ENCODE data around the gene MYO18B. TPM values are rescaled to one million over a fixed set of nuclear protein-coding genes. Genes with fewer than 3 reads are reported as not detected.

Gene MYO18B
- total RNA-seq, 1 donor from 2014 or later, result 144 TPM

DNA sequence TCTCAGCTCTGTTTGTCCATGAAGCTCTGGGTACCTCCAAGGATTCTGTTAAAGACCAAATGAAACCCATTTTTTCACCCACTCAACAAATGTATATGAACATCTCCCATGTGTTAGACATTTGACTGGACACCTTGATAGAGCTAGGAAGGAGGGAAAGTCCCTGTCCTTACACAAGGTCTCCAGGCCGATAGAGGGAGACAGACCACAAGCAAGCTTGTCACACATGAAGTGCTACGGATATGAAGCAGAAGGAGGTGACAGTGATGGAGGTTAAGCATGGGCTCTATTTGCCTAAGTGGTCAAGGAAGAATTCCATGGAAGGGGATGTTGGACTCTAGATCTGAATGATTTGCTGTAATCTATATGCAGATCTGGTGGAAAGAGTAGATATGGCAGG lies 138.5 kb downstream of the MYO18B start:
- peaks cover 0 to 5% (median 0%) of the 10 kb centered on the region in 3 donors for H3K27me3 ChIP-seq (ENCODE audit: control insufficient read depth in 3 of 3, insufficient read depth in 3 of 3, low read length in 3 of 3)
- H3K4me3 ChIP-seq (ENCODE audit: low read length in 3 of 3), result no peak overlapping the region
- no peaks in the 10 kb centered on the region for H3K9me3 ChIP-seq (ENCODE audit: control insufficient read depth in 3 of 3, low read length in 3 of 3)
- H3K9ac ChIP-seq (ENCODE audit: low read depth in 1 of 3, low read length in 3 of 3), result no peak overlapping the region
- peaks cover 30 to 48% (median 41%) of the 10 kb centered on the region in 3 donors for H3K36me3 ChIP-seq (ENCODE audit: control insufficient read depth in 3 of 3, insufficient read depth in 3 of 3, low read length in 3 of 3)
- H3K27ac ChIP-seq (ENCODE audit: low read depth, low read length), result no peak overlapping the region
- H3K4me1 ChIP-seq (ENCODE audit: control insufficient read depth in 3 of 3, insufficient read depth in 3 of 3, low read length in 3 of 3), result no peaks in the 10 kb centered on the region

DNA sequence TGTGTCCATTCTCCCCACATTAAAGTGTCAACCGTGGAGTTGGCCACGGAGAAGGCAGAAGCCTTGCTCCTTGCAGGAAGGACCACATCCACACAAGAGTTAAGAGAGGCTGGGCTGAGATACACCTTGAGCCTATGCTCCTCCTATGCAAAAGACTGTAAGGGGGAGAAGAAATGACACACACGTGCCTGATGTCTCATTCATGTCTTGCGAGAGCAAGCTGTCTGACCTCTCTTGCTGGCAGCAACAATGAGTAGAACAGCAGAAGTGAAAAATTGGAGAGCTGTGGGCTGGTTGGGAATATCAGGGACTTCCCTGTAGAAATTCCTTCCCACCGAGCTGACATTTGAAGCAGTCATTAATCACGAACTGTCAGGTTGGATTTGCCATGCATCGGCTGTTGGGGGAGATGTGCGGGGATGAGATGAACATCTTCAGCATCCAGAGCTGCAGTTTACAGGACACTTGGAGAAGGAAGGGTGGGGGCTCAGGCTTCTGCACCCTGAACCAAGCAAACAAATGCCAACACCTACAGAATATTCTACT lies 139.3 kb downstream of the MYO18B start:
- peaks cover 0 to under 1% (median 0%) of the 10 kb centered on the region in 3 donors for H3K27me3 ChIP-seq (ENCODE audit: control insufficient read depth in 3 of 3, insufficient read depth in 3 of 3, low read length in 3 of 3)
- H3K27ac ChIP-seq (ENCODE audit: low read depth, low read length), result no peak overlapping the region
- H3K9ac ChIP-seq (ENCODE audit: low read depth in 1 of 3, low read length in 3 of 3), result no peak overlapping the region
- H3K9me3 ChIP-seq (ENCODE audit: control insufficient read depth in 3 of 3, low read length in 3 of 3), result no peaks in the 10 kb centered on the region
- no peaks in the 10 kb centered on the region for H3K4me1 ChIP-seq (ENCODE audit: control insufficient read depth in 3 of 3, insufficient read depth in 3 of 3, low read length in 3 of 3)
- H3K36me3 ChIP-seq (ENCODE audit: control insufficient read depth in 3 of 3, insufficient read depth in 3 of 3, low read length in 3 of 3), result peaks cover 27 to 44% (median 37%) of the 10 kb centered on the region in 3 donors
- H3K4me3 ChIP-seq (ENCODE audit: low read length in 3 of 3), result no peak overlapping the region

DNA sequence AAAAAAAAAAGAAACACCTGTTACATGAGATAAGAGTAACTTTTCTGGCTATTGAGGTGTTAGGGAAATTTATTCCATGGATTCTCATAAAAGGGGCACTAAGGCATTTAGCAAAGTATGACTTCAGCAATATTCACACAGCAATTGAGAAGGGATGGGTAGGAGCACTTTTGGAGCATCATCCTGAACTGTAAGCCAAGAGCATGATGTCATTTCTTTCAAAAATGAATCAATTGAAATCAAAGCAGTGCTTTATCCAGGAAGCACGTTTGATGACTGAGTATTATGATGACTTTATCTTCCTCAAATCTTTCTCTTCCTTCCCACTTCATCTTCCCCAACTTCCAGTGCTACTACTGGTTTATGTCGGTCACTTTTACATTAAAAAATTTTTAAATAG lies 140.4 kb downstream of the MYO18B start:
- Histone ChIP-seq H3K27me3 (ENCODE audit: control insufficient read depth in 3 of 3, insufficient read depth in 3 of 3, low read length in 3 of 3) (no peaks in the 10 kb centered on the region), H3K36me3 (ENCODE audit: control insufficient read depth in 3 of 3, insufficient read depth in 3 of 3, low read length in 3 of 3) (peaks cover 23 to 39% (median 33%) of the 10 kb centered on the region in 3 donors), H3K9me3 (ENCODE audit: control insufficient read depth in 3 of 3, low read length in 3 of 3) (no peaks in the 10 kb centered on the region)

DNA sequence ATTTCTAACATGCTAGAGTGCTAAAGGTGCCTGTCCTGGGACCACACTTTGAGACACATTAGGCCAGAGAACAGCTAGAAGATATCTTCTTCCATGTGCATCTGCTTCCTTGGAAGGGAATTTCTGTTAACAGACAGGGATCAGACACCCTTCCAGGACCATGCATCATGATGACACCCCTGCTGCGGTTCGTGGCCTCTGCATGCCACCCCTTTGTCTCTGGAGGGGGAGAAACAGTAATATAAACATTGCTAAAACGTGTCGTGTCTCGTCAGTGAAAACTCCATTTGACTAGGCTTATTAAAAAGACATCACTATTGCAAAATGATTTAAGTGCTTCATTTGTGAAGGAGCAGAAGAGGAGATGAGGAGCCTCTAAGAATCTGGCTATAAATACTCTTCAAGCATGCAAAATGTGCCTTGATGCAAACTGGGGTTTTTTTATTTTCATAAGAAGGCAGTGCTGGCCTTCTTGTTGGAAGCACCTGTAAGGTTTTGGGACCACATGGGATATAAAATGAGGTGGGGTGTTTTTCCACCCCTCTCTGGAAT lies 141.6 kb downstream of the MYO18B start:
- Histone ChIP-seq H3K27ac (ENCODE audit: low read depth, low read length) (no peak overlapping the region), H3K9me3 (ENCODE audit: control insufficient read depth in 3 of 3, low read length in 3 of 3) (no peaks in the 10 kb centered on the region), H3K4me3 (ENCODE audit: low read length in 3 of 3) (no peak overlapping the region), H3K4me1 (ENCODE audit: control insufficient read depth in 3 of 3, insufficient read depth in 3 of 3, low read length in 3 of 3) (no peaks in the 10 kb centered on the region), H3K27me3 (ENCODE audit: control insufficient read depth in 3 of 3, insufficient read depth in 3 of 3, low read length in 3 of 3) (no peaks in the 10 kb centered on the region), H3K9ac (ENCODE audit: low read depth in 1 of 3, low read length in 3 of 3) (no peak overlapping the region), H3K36me3 (ENCODE audit: control insufficient read depth in 3 of 3, insufficient read depth in 3 of 3, low read length in 3 of 3) (peaks cover 21 to 31% (median 26%) of the 10 kb centered on the region in 3 donors)

More for the DNA sequence above, 140.4 kb downstream of the MYO18B start:
- Histone ChIP-seq H3K4me3 (ENCODE audit: low read length in 3 of 3) (no peak overlapping the region), H3K9ac (ENCODE audit: low read depth in 1 of 3, low read length in 3 of 3) (no peak overlapping the region), H3K27ac (ENCODE audit: low read depth, low read length) (no peak overlapping the region), H3K4me1 (ENCODE audit: control insufficient read depth in 3 of 3, insufficient read depth in 3 of 3, low read length in 3 of 3) (no peaks in the 10 kb centered on the region)

DNA sequence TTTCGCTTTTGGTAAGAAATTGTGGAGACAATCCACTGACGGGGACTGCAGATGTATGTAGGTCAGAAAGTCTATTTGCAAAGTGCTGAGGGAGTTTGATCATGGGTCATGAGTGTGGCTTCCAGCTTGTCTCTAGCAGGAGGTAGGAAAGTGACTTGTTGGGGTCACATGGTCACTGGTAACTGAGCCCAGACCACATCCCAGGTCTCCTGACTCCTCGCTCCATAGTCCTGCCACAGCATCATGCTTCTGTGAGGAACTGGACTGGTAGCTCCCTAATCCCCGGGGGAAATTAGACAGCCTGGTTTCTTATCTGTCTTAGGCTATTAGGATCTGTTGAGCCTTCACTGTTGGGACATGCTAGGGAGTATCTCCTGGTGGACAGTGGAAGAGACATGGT lies 142.1 kb downstream of the MYO18B start:
- Histone ChIP-seq H3K4me1 (ENCODE audit: control insufficient read depth in 3 of 3, insufficient read depth in 3 of 3, low read length in 3 of 3) (no peaks in the 10 kb centered on the region), H3K4me3 (ENCODE audit: low read length in 3 of 3) (no peak overlapping the region), H3K36me3 (ENCODE audit: control insufficient read depth in 3 of 3, insufficient read depth in 3 of 3, low read length in 3 of 3) (peaks cover 20 to 25% (median 23%) of the 10 kb centered on the region in 3 donors), H3K27me3 (ENCODE audit: control insufficient read depth in 3 of 3, insufficient read depth in 3 of 3, low read length in 3 of 3) (no peaks in the 10 kb centered on the region), H3K27ac (ENCODE audit: low read depth, low read length) (no peak overlapping the region), H3K9ac (ENCODE audit: low read depth in 1 of 3, low read length in 3 of 3) (no peak overlapping the region), H3K9me3 (ENCODE audit: control insufficient read depth in 3 of 3, low read length in 3 of 3) (no peaks in the 10 kb centered on the region)

DNA sequence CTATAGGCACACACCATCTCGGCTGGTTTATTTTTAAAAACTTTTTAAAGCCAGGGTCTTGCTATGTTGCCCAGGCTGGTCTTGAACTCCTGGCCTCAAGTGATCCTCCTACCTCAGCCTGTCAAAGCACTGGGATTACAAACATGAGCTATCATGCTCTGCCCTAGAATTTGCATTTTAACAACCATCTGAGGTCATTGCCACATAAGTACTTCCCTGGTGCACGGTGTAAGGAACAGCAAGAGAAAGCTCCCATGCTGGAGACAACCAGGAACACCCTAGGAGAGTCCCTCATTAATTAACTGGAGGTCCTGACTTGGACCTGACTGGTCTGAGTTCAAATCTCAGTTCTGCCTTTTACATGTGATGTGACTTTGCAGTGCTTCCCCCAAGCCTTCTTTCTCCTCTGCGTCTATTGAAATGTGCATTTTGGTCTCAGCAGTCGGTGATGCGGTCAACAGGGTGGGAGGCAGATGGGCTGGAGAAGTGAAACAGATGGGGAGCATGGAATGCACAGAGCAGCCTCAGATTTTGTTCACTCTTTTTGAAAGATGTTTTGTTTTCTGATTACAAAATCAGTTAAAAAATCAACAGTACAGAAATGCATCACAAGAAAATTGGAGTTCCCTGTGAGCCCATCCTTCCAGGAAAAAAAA lies 146.5 kb downstream of the MYO18B start:
- Histone ChIP-seq H3K4me1 (ENCODE audit: control insufficient read depth in 3 of 3, insufficient read depth in 3 of 3, low read length in 3 of 3) (no peaks in the 10 kb centered on the region), H3K9me3 (ENCODE audit: control insufficient read depth in 3 of 3, low read length in 3 of 3) (no peaks in the 10 kb centered on the region), H3K27ac (ENCODE audit: low read depth, low read length) (no peak overlapping the region), H3K9ac (ENCODE audit: low read depth in 1 of 3, low read length in 3 of 3) (no peak overlapping the region), H3K4me3 (ENCODE audit: low read length in 3 of 3) (no peak overlapping the region), H3K27me3 (ENCODE audit: control insufficient read depth in 3 of 3, insufficient read depth in 3 of 3, low read length in 3 of 3) (no peaks in the 10 kb centered on the region), H3K36me3 (ENCODE audit: control insufficient read depth in 3 of 3, insufficient read depth in 3 of 3, low read length in 3 of 3) (peaks cover 23 to 34% (median 32%) of the 10 kb centered on the region in 3 donors)

DNA sequence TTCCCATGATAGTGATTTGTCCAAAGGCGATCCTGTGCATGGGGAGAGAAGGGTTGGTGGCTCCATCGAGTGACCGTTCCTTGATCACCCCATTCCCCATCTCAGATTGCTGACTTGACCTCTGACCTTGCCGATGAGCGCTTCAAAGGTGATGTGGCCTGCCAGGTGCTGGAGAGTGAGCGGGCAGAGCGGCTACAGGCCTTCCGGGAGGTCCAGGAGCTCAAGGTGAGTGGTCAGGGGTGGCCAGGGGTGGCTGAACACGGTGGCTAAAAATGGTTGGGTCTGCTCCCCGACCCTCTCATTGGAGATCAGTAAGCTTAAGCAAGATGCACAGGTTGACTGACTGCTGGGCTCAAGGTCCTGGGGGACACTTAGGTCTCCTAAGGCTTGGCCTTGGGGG lies 148.7 kb downstream of the MYO18B start:
- Histone ChIP-seq H3K9ac (ENCODE audit: low read depth in 1 of 3, low read length in 3 of 3) (no peak overlapping the region), H3K9me3 (ENCODE audit: control insufficient read depth in 3 of 3, low read length in 3 of 3) (no peaks in the 10 kb centered on the region), H3K27me3 (ENCODE audit: control insufficient read depth in 3 of 3, insufficient read depth in 3 of 3, low read length in 3 of 3) (no peaks in the 10 kb centered on the region), H3K4me3 (ENCODE audit: low read length in 3 of 3) (no peak overlapping the region), H3K36me3 (ENCODE audit: control insufficient read depth in 3 of 3, insufficient read depth in 3 of 3, low read length in 3 of 3) (peaks cover 19 to 39% (median 22%) of the 10 kb centered on the region in 3 donors), H3K4me1 (ENCODE audit: control insufficient read depth in 3 of 3, insufficient read depth in 3 of 3, low read length in 3 of 3) (no peaks in the 10 kb centered on the region), H3K27ac (ENCODE audit: low read depth, low read length) (no peak overlapping the region)

DNA sequence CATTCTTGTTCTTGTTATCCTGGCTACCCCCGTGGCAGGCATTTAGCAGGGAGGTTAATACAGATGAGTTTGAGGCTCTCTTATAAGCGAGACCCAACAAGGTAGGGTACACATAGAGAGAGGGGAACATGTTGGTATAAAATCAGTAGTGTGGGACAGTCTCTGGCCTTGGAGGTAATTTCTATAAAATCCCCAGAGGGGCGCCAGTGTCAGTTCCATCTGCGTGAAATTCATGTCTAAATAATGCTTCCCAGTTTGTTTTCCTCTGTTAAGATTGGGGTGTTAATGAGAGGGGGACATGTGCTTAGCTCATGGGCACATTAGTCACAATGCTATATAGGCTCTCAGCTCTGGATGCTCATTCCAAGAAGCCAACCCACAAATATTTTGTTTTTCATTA lies 150.7 kb downstream of the MYO18B start:
- Histone ChIP-seq H3K36me3 (ENCODE audit: control insufficient read depth in 3 of 3, insufficient read depth in 3 of 3, low read length in 3 of 3) (peaks cover 23 to 53% (median 28%) of the 10 kb centered on the region in 3 donors), H3K27me3 (ENCODE audit: control insufficient read depth in 3 of 3, insufficient read depth in 3 of 3, low read length in 3 of 3) (no peaks in the 10 kb centered on the region), H3K4me1 (ENCODE audit: control insufficient read depth in 3 of 3, insufficient read depth in 3 of 3, low read length in 3 of 3) (no peaks in the 10 kb centered on the region), H3K4me3 (ENCODE audit: low read length in 3 of 3) (no peak overlapping the region), H3K9ac (ENCODE audit: low read depth in 1 of 3, low read length in 3 of 3) (no peak overlapping the region), H3K27ac (ENCODE audit: low read depth, low read length) (no peak overlapping the region), H3K9me3 (ENCODE audit: control insufficient read depth in 3 of 3, low read length in 3 of 3) (no peaks in the 10 kb centered on the region)

DNA sequence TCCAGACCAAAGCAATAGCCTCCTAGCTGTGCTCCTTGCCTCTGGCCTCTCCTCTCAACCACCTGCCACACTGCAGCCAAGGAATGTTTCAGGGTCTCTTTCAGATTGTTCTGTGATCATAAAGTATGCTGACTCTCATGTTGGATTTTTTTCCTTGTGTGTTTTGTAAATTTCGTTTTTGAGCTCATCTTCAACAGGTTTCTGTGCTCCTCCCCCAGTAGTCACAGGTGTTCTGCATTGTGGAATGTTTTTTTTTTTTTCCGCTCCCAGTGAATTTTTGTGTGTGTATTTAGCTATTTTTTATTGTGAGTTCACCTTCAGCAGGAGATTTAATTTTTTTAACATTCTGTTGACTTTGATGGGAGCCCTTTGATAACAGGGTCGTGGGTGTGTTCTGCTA lies 153.7 kb downstream of the MYO18B start:
- Histone ChIP-seq H3K27ac (ENCODE audit: low read depth, low read length) (no peak overlapping the region), H3K9me3 (ENCODE audit: control insufficient read depth in 3 of 3, low read length in 3 of 3) (no peaks in the 10 kb centered on the region), H3K4me1 (ENCODE audit: control insufficient read depth in 3 of 3, insufficient read depth in 3 of 3, low read length in 3 of 3) (no peaks in the 10 kb centered on the region), H3K36me3 (ENCODE audit: control insufficient read depth in 3 of 3, insufficient read depth in 3 of 3, low read length in 3 of 3) (peaks cover 37 to 78% (median 42%) of the 10 kb centered on the region in 3 donors), H3K27me3 (ENCODE audit: control insufficient read depth in 3 of 3, insufficient read depth in 3 of 3, low read length in 3 of 3) (no peaks in the 10 kb centered on the region), H3K9ac (ENCODE audit: low read depth in 1 of 3, low read length in 3 of 3) (no peak overlapping the region), H3K4me3 (ENCODE audit: low read length in 3 of 3) (no peak overlapping the region)

DNA sequence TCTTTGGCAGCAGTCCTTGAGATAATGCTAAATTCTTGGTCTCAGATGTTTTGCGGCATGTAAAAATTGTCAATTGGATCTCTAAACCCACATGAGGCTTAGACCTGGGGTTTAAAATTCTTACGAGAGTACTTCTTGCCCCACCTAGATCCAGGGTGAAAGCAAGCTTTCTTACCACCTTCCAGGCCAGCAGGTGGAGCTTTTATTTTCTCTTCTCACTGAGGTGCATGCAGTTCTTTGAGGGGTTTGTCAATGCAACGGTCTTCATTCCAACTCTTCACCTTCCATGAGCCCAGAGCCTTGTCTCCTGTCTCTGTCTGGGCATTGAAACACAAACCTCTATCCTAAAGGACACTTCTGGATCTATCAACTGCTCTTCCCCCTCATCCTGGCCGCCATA lies 154.1 kb downstream of the MYO18B start:
- Histone ChIP-seq H3K36me3 (ENCODE audit: control insufficient read depth in 3 of 3, insufficient read depth in 3 of 3, low read length in 3 of 3) (peaks cover 33 to 75% (median 38%) of the 10 kb centered on the region in 3 donors), H3K4me3 (ENCODE audit: low read length in 3 of 3) (no peak overlapping the region), H3K4me1 (ENCODE audit: control insufficient read depth in 3 of 3, insufficient read depth in 3 of 3, low read length in 3 of 3) (no peaks in the 10 kb centered on the region), H3K27ac (ENCODE audit: low read depth, low read length) (no peak overlapping the region), H3K9ac (ENCODE audit: low read depth in 1 of 3, low read length in 3 of 3) (no peak overlapping the region), H3K9me3 (ENCODE audit: control insufficient read depth in 3 of 3, low read length in 3 of 3) (no peaks in the 10 kb centered on the region), H3K27me3 (ENCODE audit: control insufficient read depth in 3 of 3, insufficient read depth in 3 of 3, low read length in 3 of 3) (no peaks in the 10 kb centered on the region)
